ENCODE measurements around the gene EFNA5. TPM values are rescaled to one million over a fixed set of nuclear protein-coding genes. Genes with fewer than 3 reads are reported as not detected.

The EFNA5 gene
- total RNA-seq, 1 experiment from 2014 or later = 216 TPM

GRCh38 chr5:107387526-107388140 lies 283.1 kb downstream of the EFNA5 start:
- Mint-ChIP-seq H3K4me1 (ENCODE audit: low read depth, unreplicated experiment) (peaks cover 74% of the 10 kb centered on the region), H3K27me3 (ENCODE audit: unreplicated experiment) (no peaks in the 10 kb centered on the region), H3K4me3 (ENCODE audit: low read depth, unreplicated experiment) (peak overlapping the region; percentile 61), H3K36me3 (ENCODE audit: insufficient read depth, unreplicated experiment) (peaks cover 82% of the 10 kb centered on the region), H3K9me3 (ENCODE audit: low read depth, unreplicated experiment) (no peaks in the 10 kb centered on the region), H3K27ac (ENCODE audit: unreplicated experiment) (peak overlapping the region; percentile 97)
- CTCF ChIA-PET = interaction anchor here (0.7 to 2.9 kb wide), 4 partner anchors 66 to 278 kb away, joined by 3 to 14 read pairs (median 4); no protein-coding TSS in a partner anchor
- intact Hi-C loops (cut with micrococcal nuclease; ENCODE audit: unreplicated experiment) = loop anchor here (1.0 to 10.0 kb wide), 8 partner anchors 29 to 285 kb away; no protein-coding TSS in a partner anchor
- BruUV-seq (replicated peaks) = TSS peak; percentile 44
- TF ChIP-seq CTCF (IDR thresholded peaks at IDR 0.05; ENCODE audit: unreplicated experiment) = no peak
- no peak for DNase-seq

GRCh38 chr5:107385708-107386107 lies 285.0 kb downstream of the EFNA5 start:
- peak overlapping the region; percentile 51 for H3K27ac Mint-ChIP-seq (ENCODE audit: unreplicated experiment)
- H3K9me3 Mint-ChIP-seq (ENCODE audit: low read depth, unreplicated experiment) = no peaks in the 10 kb centered on the region
- H3K4me1 Mint-ChIP-seq (ENCODE audit: low read depth, unreplicated experiment) = peaks cover 74% of the 10 kb centered on the region
- no peak overlapping the region for H3K4me3 Mint-ChIP-seq (ENCODE audit: low read depth, unreplicated experiment)
- no peaks in the 10 kb centered on the region for H3K27me3 Mint-ChIP-seq (ENCODE audit: unreplicated experiment)
- no peak for TF ChIP-seq CTCF (IDR thresholded peaks at IDR 0.05; ENCODE audit: unreplicated experiment)
- no TSS peak for BruUV-seq (replicated peaks)
- CTCF ChIA-PET = interaction anchor here (0.6 kb wide), 1 partner anchor 37 kb away, joined by 4 read pairs; no protein-coding TSS in a partner anchor
- intact Hi-C loops (cut with micrococcal nuclease; ENCODE audit: unreplicated experiment) = loop anchor here (5.0 to 10.0 kb wide), 2 partner anchors 172 to 281 kb away; no protein-coding TSS in a partner anchor
- no peak for DNase-seq
- peaks cover 75% of the 10 kb centered on the region for H3K36me3 Mint-ChIP-seq (ENCODE audit: insufficient read depth, unreplicated experiment)

- DNase-seq = no peak
- Mint-ChIP-seq H3K27me3 (ENCODE audit: unreplicated experiment) (no peaks in the 10 kb centered on the region), H3K4me1 (ENCODE audit: low read depth, unreplicated experiment) (peaks cover 64% of the 10 kb centered on the region), H3K9me3 (ENCODE audit: low read depth, unreplicated experiment) (no peaks in the 10 kb centered on the region), H3K36me3 (ENCODE audit: insufficient read depth, unreplicated experiment) (peaks cover 79% of the 10 kb centered on the region), H3K4me3 (ENCODE audit: low read depth, unreplicated experiment) (no peak overlapping the region), H3K27ac (ENCODE audit: unreplicated experiment) (peak overlapping the region; percentile 40)
- no peak for TF ChIP-seq CTCF (IDR thresholded peaks at IDR 0.05; ENCODE audit: unreplicated experiment)
- intact Hi-C loops (cut with micrococcal nuclease; ENCODE audit: unreplicated experiment) = loop anchor here (10.0 kb wide), 1 partner anchor 279 kb away; no protein-coding TSS in a partner anchor
- CTCF ChIA-PET = no interaction called here
- BruUV-seq (replicated peaks) = no TSS peak
Observed at GRCh38 chr5:107384256-107384655, 286.5 kb downstream of the EFNA5 start.

GRCh38 chr5:107383414-107383813 lies 287.3 kb downstream of the EFNA5 start:
- no peak overlapping the region for H3K4me3 Mint-ChIP-seq (ENCODE audit: low read depth, unreplicated experiment)
- H3K4me1 Mint-ChIP-seq (ENCODE audit: low read depth, unreplicated experiment) = peaks cover 55% of the 10 kb centered on the region
- intact Hi-C loops (cut with micrococcal nuclease; ENCODE audit: unreplicated experiment) = loop anchor here (10.0 kb wide), 1 partner anchor 279 kb away; no protein-coding TSS in a partner anchor
- CTCF ChIA-PET = no interaction called here
- DNase-seq = no peak
- H3K27me3 Mint-ChIP-seq (ENCODE audit: unreplicated experiment) = no peaks in the 10 kb centered on the region
- peaks cover 79% of the 10 kb centered on the region for H3K36me3 Mint-ChIP-seq (ENCODE audit: insufficient read depth, unreplicated experiment)
- no TSS peak for BruUV-seq (replicated peaks)
- peak overlapping the region; percentile 40 for H3K27ac Mint-ChIP-seq (ENCODE audit: unreplicated experiment)
- TF ChIP-seq CTCF (IDR thresholded peaks at IDR 0.05; ENCODE audit: unreplicated experiment) = no peak
- H3K9me3 Mint-ChIP-seq (ENCODE audit: low read depth, unreplicated experiment) = no peaks in the 10 kb centered on the region

Measured in Calu3 (cell line).